ENCODE data around the gene PARVG. TPM values are rescaled to one million over a fixed set of nuclear protein-coding genes. Genes with fewer than 3 reads are reported as not detected.

Gene PARVG
- total and polyA plus RNA-seq, 10 of the 15 experiments (the other 5 are each of a cell fraction or from before 2014, with no cell fraction given) = 6.3 to 123 (median 71.9) TPM

GRCh38 chr22:44211946-44212930 lies 31.5 kb downstream of the PARVG start:
- Histone ChIP-seq H3K36me3 (ENCODE audit: control insufficient read depth in 2 of 2, insufficient read depth in 2 of 2, low read length in 1 of 2) (no peaks in the 10 kb centered on the region), H3K79me2 (ENCODE audit: control insufficient read depth, insufficient read depth, low read length) (no peaks in the 10 kb centered on the region), H3K27ac (ENCODE audit: control insufficient read depth, insufficient read depth) (no peak overlapping the region), H3K9me3 (replicated peaks; ENCODE audit: control insufficient read depth, insufficient read depth, low read length) (no peaks in the 10 kb centered on the region; the same call in 2 of the 3 replicates), H3K9ac (ENCODE audit: control insufficient read depth, insufficient read depth, low read length) (no peak overlapping the region), H3K4me2 (ENCODE audit: control insufficient read depth, insufficient read depth) (no peak overlapping the region), H3K4me1 (ENCODE audit: control insufficient read depth, insufficient read depth, low read length) (0 out of 2 replicates have a peak, but pooled peaks cover 3% of the 10 kb centered on the region), H4K20me1 (ENCODE audit: control insufficient read depth, insufficient read depth) (no peaks in the 10 kb centered on the region), H3K4me3 (no peak overlapping the region), H3K27me3 (replicated peaks in 1 of 2; ENCODE audit: control insufficient read depth in 2 of 2, insufficient read depth in 2 of 2, low read length in 1 of 2) (no peaks in the 10 kb centered on the region; a peak in 1 of 4 replicates), H2AFZ (ENCODE audit: control insufficient read depth, low read depth, low read length) (no peak overlapping the region)
- TF ChIP-seq SMAD1 (IDR thresholded peaks at IDR 0.05; ENCODE audit: low read depth, partially characterized antibody) = no peak
- no peak for TF ChIP-seq SIN3A (IDR thresholded peaks at IDR 0.05; ENCODE audit: low read depth, low read length)
- TF ChIP-seq, protein P1, sequence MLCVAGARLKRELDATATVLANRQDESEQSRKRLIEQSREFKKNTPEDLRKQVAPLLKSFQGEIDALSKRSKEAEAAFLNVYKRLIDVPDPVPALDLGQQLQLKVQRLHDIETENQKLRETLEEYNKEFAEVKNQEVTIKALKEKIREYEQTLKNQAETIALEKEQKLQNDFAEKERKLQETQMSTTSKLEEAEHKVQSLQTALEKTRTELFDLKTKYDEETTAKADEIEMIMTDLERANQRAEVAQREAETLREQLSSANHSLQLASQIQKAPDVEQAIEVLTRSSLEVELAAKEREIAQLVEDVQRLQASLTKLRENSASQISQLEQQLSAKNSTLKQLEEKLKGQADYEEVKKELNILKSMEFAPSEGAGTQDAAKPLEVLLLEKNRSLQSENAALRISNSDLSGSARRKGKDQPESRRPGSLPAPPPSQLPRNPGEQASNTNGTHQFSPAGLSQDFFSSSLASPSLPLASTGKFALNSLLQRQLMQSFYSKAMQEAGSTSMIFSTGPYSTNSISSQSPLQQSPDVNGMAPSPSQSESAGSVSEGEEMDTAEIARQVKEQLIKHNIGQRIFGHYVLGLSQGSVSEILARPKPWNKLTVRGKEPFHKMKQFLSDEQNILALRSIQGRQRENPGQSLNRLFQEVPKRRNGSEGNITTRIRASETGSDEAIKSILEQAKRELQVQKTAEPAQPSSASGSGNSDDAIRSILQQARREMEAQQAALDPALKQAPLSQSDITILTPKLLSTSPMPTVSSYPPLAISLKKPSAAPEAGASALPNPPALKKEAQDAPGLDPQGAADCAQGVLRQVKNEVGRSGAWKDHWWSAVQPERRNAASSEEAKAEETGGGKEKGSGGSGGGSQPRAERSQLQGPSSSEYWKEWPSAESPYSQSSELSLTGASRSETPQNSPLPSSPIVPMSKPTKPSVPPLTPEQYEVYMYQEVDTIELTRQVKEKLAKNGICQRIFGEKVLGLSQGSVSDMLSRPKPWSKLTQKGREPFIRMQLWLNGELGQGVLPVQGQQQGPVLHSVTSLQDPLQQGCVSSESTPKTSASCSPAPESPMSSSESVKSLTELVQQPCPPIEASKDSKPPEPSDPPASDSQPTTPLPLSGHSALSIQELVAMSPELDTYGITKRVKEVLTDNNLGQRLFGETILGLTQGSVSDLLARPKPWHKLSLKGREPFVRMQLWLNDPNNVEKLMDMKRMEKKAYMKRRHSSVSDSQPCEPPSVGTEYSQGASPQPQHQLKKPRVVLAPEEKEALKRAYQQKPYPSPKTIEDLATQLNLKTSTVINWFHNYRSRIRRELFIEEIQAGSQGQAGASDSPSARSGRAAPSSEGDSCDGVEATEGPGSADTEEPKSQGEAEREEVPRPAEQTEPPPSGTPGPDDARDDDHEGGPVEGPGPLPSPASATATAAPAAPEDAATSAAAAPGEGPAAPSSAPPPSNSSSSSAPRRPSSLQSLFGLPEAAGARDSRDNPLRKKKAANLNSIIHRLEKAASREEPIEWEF (IDR thresholded peaks at IDR 0.05; ENCODE audit: insufficient replicate concordance, low read depth, low read length) = no peak
- TF ChIP-seq CBX5 (IDR thresholded peaks at IDR 0.05; ENCODE audit: low read depth) = no peak
- TF ChIP-seq MXI1 (IDR thresholded peaks at IDR 0.05; ENCODE audit: low read depth, low read length) = no peak
- TF ChIP-seq, protein P2, sequence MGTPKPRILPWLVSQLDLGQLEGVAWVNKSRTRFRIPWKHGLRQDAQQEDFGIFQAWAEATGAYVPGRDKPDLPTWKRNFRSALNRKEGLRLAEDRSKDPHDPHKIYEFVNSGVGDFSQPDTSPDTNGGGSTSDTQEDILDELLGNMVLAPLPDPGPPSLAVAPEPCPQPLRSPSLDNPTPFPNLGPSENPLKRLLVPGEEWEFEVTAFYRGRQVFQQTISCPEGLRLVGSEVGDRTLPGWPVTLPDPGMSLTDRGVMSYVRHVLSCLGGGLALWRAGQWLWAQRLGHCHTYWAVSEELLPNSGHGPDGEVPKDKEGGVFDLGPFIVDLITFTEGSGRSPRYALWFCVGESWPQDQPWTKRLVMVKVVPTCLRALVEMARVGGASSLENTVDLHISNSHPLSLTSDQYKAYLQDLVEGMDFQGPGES (IDR thresholded peaks at IDR 0.05) = no peak
- TF ChIP-seq CHD1 (IDR thresholded peaks at IDR 0.05; ENCODE audit: low read depth, low read length) = no peak
- no peak for TF ChIP-seq SP1 (IDR thresholded peaks at IDR 0.05; ENCODE audit: low read depth, low read length)
- TF ChIP-seq POLR2AphosphoS5 (IDR thresholded peaks at IDR 0.05; ENCODE audit: low read length) = no peak
- no peak for TF ChIP-seq KDM1A (IDR thresholded peaks at IDR 0.05; ENCODE audit: borderline replicate concordance)
- no peak for TF ChIP-seq STAT3 (IDR thresholded peaks at IDR 0.05; ENCODE audit: low read depth, low read length)
- TF ChIP-seq SREBF2 (IDR thresholded peaks at IDR 0.05; ENCODE audit: low read length) = no peak
- TF ChIP-seq, protein P3, sequence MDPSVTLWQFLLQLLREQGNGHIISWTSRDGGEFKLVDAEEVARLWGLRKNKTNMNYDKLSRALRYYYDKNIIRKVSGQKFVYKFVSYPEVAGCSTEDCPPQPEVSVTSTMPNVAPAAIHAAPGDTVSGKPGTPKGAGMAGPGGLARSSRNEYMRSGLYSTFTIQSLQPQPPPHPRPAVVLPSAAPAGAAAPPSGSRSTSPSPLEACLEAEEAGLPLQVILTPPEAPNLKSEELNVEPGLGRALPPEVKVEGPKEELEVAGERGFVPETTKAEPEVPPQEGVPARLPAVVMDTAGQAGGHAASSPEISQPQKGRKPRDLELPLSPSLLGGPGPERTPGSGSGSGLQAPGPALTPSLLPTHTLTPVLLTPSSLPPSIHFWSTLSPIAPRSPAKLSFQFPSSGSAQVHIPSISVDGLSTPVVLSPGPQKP (IDR thresholded peaks at IDR 0.05; ENCODE audit: low read depth, low read length) = no peak
- no peak for TF ChIP-seq ZSCAN29 (IDR thresholded peaks at IDR 0.05)
- TF ChIP-seq RB1 (IDR thresholded peaks at IDR 0.05; ENCODE audit: borderline replicate concordance) = no peak
- TF ChIP-seq RBBP5 (conservative IDR thresholded peaks at IDR 0.05) = no peak
- 19% methylated on average over 12 of the region's 12 CpGs for WGBS (ENCODE audit: insufficient coverage, insufficient replicate concordance, low lambda C conversion rate, missing lambda C conversion rate)
- RAD21 ChIA-PET (ENCODE audit: unreplicated experiment) = no interaction called here
- DNase-seq (ENCODE audit: low read depth, low spot score) (no peak), FAIRE-seq (no peak), ATAC-seq (no peak)
- no TSS peak for BruUV-seq (replicated peaks)
- CTCF ChIA-PET = no interaction called here
- in situ Hi-C loops (cut with MboI) = no loop called here
- POLR2A ChIA-PET = no interaction called here
- SMC1A ChIA-PET (ENCODE audit: uncharacterized antibody, unreplicated experiment) = interaction anchor here (1.2 kb wide), 1 partner anchor 219 kb away, joined by 4 read pairs; no protein-coding TSS in a partner anchor
- intact Hi-C loops (cut with micrococcal nuclease; ENCODE audit: unreplicated experiment) = no loop called here

All from GM12878 (cell line).